HG02798 (cell line): ENCODE measurements around the gene OPN3.

Experiments
- ATAC-seq: cut with Tn5 transposase; IDR thresholded peaks from one replicate; pipeline ENCODE4 v1.9.1; 2021; ENCODE audit warnings: mild to moderate bottlenecking; ENCODE audit not compliant: unreplicated experiment, poor library complexity

OPN3 gene

GRCh38 chr1:241624935-241625334, 15.2 kb downstream of the OPN3 start:
- ATAC-seq, result no peak

DNA sequence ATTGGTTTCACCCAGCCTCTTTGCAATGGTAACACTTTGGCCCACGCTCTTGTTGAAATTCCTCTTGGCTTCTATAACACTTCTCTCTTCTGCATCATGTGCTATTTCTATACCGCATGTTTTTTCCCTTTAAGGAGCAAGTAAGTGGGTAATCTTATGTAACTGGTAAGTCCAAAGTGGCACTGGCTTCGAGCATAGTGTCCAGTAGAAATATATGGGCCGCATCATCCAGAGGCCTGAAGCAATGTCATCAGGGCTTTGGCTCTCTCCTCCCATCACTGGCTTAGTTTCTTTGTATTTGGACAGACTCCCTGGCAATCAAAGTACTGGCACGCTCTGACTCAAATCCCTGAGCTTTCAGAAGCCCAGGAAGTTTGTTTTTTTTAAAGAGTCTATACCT, 17.5 kb downstream of the OPN3 start:
- ATAC-seq, result no peak

DNA sequence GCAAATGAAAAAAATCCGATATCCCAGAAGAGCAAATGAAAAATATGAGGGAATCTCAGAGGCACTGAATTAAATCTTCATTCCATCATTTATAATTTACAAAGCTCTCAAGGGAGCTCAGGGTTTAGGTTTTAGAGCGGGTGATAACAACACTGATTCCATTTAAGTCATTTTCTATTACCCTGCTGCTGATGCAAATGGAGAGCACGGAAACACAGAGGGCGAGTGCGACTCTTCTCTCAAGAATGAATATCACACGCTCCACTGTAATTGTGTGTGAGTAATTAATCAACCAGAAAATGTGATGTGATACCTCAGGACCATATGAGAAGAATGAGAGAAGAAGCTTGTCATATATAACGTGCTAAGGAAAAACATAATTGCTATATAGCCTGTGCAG, 22.7 kb downstream of the OPN3 start:
- no peak for ATAC-seq

DNA sequence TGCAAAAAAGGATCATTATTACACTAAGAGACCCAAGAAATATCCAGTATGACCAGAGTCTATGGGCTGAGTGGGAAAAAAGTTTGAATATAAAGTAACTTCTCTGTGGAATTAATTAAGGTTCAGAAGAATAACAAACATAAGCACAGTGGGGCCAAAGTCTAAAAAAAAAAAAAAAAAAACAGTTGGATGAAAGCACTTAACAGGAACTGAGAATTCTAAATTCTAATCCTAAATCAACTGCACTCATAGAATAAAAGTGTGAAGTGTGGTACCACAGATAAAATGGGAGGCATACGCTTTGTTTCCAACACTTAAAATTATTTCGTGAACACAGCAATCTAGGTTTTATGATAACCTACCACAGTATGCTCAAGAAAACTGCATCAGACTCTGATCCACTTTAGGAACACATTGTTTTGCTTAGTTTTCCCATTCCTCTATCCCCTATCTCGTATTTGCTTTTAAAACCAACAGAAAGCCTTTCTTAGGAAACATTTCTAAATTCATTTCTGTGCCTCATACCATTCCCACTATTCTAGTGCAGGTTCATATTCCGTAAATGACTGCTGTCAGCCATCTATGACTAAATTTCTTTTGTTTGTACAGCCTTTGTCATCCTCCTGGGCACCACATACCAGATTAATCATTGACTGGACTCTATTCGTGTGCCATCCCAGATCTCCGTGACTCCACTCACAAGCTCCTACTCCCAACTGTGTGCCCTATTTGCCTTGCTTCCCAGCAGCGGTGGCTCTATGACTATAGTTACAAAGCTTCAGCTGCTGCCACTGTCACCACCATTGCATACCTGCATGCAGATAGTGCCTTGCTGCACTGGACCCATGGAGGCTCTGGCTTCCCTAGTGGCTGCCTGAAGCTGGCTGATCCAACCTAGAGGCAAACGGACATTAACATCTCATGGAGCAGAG, 24.9 kb downstream of the OPN3 start:
- ATAC-seq, result no peak

- ATAC-seq, result no peak
These were observed 25.6 kb downstream of the OPN3 start for GRCh38 chr1:241614572-241614971.

- ATAC-seq, result no peak
These were observed 26.0 kb downstream of the OPN3 start for GRCh38 chr1:241614144-241614543.

DNA sequence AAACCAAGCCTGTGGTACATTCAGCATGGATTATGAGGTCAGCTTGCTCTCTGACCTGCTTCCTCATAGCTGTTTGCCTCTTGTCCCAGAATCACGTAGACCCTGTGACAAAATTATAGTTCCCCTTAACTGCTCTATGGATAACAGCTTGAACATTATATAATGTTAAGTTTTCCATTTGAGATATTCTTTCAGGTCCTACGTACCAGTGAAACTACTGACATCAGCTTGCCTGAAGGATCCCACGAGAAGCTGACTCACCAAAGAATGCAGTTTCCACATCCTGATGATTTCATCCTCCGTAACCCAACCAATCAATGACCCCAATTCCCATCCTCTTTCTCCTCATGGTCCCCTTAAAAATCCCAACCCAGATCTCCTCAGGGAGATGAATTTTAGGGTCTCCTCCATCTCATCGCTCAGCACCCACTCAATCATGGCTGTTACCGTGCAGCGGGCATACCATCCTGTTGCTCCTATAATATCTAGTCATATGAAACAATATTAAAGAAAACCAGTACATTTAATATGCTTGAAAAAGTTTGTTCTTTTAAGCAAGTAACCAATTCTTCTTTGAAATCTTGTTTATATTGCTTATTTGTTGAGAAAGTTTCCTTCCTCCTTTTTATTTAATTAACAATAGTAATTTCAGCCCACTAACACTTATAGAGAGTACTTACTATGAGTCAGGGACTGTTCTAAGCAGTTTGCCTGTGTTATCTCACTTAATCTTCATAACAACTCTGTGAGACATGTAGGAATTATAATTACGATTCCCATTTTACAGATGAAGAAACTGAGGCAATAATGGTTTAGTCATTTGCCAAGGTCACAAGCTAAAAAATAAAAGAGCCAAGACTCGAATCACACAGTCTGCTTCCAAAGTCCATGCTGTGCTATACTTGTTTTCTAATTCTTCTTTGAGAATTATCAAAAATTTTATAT, 27.4 kb downstream of the OPN3 start:
- ATAC-seq, result no peak

- ATAC-seq, result no peak
These were observed 28.4 kb downstream of the OPN3 start for GRCh38 chr1:241611736-241612135.

DNA sequence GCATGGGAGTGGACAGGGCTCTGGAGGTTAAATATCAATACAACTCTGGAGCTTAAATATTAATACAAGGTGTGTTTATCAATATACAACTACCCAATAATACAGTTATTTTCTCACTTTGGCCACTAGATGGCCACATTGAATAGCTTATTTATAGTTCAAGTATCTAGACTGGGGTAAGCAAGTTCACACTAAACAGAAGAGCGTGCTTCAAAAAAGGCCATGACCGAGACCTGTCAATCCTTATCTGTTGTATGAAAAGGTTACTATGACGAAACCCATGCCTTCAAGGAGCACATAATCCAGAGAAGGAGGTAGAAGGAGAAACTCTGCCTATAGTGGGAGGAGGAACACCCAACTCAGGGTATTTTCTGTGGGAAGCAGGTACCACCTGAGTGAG, 29.1 kb downstream of the OPN3 start:
- ATAC-seq, result peak; percentile 90

DNA sequence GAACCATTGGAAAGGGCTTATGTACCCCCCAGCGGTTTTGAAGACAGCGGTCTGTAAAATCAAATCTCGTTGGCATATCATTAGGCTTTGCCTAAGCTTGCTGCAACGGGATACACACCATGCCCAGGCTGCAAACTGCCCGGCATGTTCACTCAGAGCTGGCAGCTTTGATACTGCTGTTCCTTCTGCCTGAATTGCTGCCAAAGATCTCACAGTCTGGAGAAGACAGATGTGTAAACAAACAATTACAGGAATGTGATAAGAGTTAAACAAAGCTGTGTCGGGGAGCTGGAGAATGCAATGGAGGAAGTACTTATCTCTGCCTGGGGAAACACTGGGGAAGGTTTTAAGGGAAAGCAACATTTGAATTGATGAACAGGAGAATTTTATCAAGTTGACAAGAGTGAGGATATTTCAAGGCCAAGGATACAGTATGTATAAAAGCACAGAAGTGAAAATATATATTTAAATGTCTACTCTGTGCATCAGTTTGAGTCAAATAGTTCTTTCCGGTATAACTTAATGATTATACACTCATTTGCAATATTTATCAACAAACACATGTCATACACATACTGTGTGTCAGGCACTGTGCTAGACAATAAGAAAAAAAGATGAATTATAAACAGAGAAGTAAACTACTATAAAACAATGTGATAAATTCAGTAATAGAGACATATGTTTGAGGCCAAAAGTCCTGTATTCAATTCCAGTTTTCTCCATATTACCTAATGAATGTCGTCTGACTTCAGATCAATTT, 29.9 kb downstream of the OPN3 start:
- ATAC-seq, result no peak

GRCh38 chr1:241608379-241609033, 31.7 kb downstream of the OPN3 start:
- peak; percentile 28 for ATAC-seq

GRCh38 chr1:241607497-241607896, 32.7 kb downstream of the OPN3 start:
- no peak for ATAC-seq

DNA sequence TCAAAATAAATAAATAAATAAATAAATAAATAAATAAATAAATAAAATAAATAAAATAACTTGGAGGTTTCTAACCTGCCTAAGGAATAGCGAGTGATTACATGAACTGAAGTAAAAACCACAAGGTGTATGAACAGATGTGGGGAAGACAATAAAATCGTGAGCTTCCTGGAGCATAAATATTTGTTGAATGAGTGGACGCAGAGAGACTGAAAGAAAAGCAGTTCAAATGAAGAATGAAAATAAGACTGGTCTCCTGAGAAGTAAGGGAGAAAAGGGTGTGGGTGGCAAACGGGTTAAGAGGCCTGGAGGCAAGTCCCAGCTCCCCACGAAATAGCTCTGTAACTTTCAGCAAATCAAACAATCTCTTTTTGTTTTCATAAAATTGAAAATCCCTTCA, 33.6 kb downstream of the OPN3 start:
- ATAC-seq, result no peak

- no peak for ATAC-seq
These were observed 34.9 kb downstream of the OPN3 start for GRCh38 chr1:241605146-241605805.

- ATAC-seq, result no peak
These were observed 36.4 kb downstream of the OPN3 start for GRCh38 chr1:241603731-241604245.

DNA sequence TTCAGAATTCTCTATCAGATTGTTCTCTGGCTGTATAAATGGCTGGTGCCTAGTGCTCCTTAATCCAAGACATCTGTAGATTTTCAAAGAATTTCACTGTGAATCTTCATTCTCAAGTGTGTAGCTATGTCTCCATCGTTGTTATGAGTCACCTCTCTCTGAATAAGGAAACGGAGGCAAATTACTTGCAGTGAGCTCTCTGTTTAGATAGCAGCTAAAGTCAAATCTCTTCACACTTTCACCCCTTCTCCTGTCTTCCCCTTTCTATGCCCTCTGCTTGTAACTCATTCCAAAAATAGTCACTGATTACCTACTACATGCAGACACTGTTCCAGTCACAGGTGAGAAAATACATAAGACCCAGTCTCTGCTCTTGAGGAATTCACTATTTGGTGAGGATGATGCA, 39.7 kb downstream of the OPN3 start:
- peak; percentile 86 for ATAC-seq

DNA sequence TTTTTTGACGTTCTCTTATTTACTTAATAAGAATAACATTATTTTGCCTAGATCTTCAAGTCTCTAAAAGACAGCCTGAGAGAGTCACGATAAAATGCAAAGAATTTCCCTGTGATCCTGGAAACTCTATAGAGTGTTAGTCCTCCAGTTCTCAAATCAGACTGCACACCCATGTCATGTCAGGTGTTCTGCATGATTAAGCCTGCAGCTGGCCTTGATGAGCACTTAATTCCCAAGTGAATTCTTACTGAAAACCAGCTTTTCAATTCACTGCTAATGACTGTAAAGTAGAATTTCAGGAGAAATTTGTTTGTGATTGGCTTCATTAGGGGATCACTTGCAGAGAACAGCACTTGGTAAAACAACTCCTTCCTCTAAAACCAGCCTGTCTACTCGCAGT, 41.9 kb downstream of the OPN3 start:
- no peak for ATAC-seq

DNA sequence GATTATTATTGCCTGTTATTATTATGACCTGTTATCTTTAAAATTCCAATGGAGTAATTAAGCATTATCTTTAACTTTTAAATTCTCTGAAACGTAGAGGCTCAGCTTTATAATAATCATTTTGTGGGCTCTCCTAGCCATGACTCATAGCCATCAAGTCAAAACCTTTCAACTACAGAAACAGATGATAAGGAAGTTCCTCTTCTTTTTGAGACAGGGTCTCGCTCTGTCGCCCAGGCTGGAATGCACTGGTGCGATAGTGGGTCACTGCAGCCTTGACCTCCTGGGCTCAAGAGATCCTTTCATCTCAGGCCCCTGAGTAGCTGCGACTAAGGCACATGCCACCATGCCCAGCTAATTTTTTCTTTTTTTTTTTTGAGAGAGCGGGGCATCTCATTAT, 43.5 kb downstream of the OPN3 start:
- no peak for ATAC-seq

GRCh38 chr1:241593186-241593585, 47.0 kb downstream of the OPN3 start:
- no peak for ATAC-seq
